H9 (cell line): ENCODE measurements around the gene ROBO1. TPM values are rescaled to one million over a fixed set of nuclear protein-coding genes. Genes with fewer than 3 reads are reported as not detected.

Experiments used
- DNase-seq: peaks from one replicate; pipeline ENCODE4 v3.0.0-alpha.2; 2017
- H2AFZ ChIP-seq: one replicate; pipeline ENCODE4 v1.6.1; 2013; ENCODE audit warnings: mild to moderate bottlenecking, low read length, control low read depth, moderate library complexity
- H2AK5ac ChIP-seq: 2 replicates; pipeline ENCODE4 v1.6.1; 2013; ENCODE audit warnings: low read length, control low read depth, mixed read lengths; ENCODE audit not compliant: insufficient read length
- H2BK120ac ChIP-seq: one replicate; pipeline ENCODE4 v1.6.1; 2013; ENCODE audit warnings: low read depth, mild to moderate bottlenecking, low read length, control low read depth, inconsistent platforms; ENCODE audit not compliant: poor library complexity, severe bottlenecking
- H2BK12ac ChIP-seq: 2 replicates; pipeline ENCODE4 v1.6.1; 2013; ENCODE audit warnings: low read length, control low read depth, mixed read lengths, low read depth; ENCODE audit not compliant: insufficient read length
- H2BK15ac ChIP-seq: 2 replicates; pipeline ENCODE4 v1.6.1; 2013; ENCODE audit warnings: low read depth, low read length, control low read depth
- H2BK20ac ChIP-seq: one replicate; pipeline ENCODE4 v1.6.1; 2013; ENCODE audit warnings: low read depth, mild to moderate bottlenecking, low read length, control low read depth, inconsistent platforms; ENCODE audit not compliant: poor library complexity, severe bottlenecking
- H2BK5ac ChIP-seq: 2 replicates; pipeline ENCODE4 v1.6.1; 2013; ENCODE audit warnings: low read length, control low read depth, mixed read lengths; ENCODE audit not compliant: insufficient read length
- H3K14ac ChIP-seq: 2 replicates; pipeline ENCODE4 v1.6.1; 2013; ENCODE audit warnings: low read length, control low read depth; ENCODE audit not compliant: insufficient read depth
- H3K18ac ChIP-seq: 2 replicates; pipeline ENCODE4 v1.6.1; 2013; ENCODE audit warnings: low read depth, mild to moderate bottlenecking, mixed read lengths, low read length, control low read depth; ENCODE audit not compliant: insufficient read length
- H3K23ac ChIP-seq: 2 replicates; pipeline ENCODE4 v1.6.1; 2013; ENCODE audit warnings: low read length, control low read depth, mixed read lengths, low read depth; ENCODE audit not compliant: insufficient read length
- H3K23me2 ChIP-seq: 2 replicates; pipeline ENCODE4 v1.6.1; 2013; ENCODE audit warnings: low read depth, mild to moderate bottlenecking, mixed read lengths, low read length, control low read depth; ENCODE audit not compliant: insufficient read length, poor library complexity, severe bottlenecking
- H3K27ac ChIP-seq: 2 replicates; pipeline ENCODE4 v1.5.1; 2013; ENCODE audit warnings: low read length, control low read depth, mixed read lengths, low read depth; ENCODE audit not compliant: insufficient read length
- H3K27me3 ChIP-seq: 2 replicates; pipeline ENCODE4 v1.6.1; 2013; ENCODE audit warnings: low read length, control low read depth, inconsistent platforms; ENCODE audit not compliant: insufficient read depth
- H3K4ac ChIP-seq: 2 replicates; pipeline ENCODE4 v1.6.1; 2013; ENCODE audit warnings: low read depth, mild to moderate bottlenecking, control low read depth, inconsistent platforms, low read length, moderate library complexity
- H3K4me1 ChIP-seq: 2 replicates; pipeline ENCODE4 v1.6.1; 2013; ENCODE audit warnings: low read length, control low read depth, inconsistent platforms; ENCODE audit not compliant: insufficient read depth
- H3K4me2 ChIP-seq: 2 replicates; pipeline ENCODE4 v1.6.1; 2013; ENCODE audit warnings: low read length, control low read depth, mixed read lengths; ENCODE audit not compliant: insufficient read length, insufficient read depth
- H3K56ac ChIP-seq: 2 replicates; pipeline ENCODE4 v1.6.1; 2013; ENCODE audit warnings: low read depth, mild to moderate bottlenecking, mixed read lengths, low read length, control low read depth; ENCODE audit not compliant: insufficient read length
- H3K79me1 ChIP-seq: 2 replicates; pipeline ENCODE4 v1.6.1; 2013; ENCODE audit warnings: low read depth, mild to moderate bottlenecking, moderate library complexity, low read length, control low read depth, inconsistent platforms; ENCODE audit not compliant: insufficient read depth, poor library complexity, severe bottlenecking
- H3K79me2 ChIP-seq: 2 replicates; pipeline ENCODE4 v1.6.1; 2013; ENCODE audit warnings: low read length, control low read depth, inconsistent platforms; ENCODE audit not compliant: insufficient read depth
- H3K9ac ChIP-seq: 2 replicates; pipeline ENCODE4 v1.6.1; 2013; ENCODE audit warnings: low read length, control low read depth, mixed read lengths; ENCODE audit not compliant: insufficient read length; ENCODE audit errors: extremely low read depth
- H3K9me3 ChIP-seq: one replicate; pipeline ENCODE4 v1.6.1; 2013; ENCODE audit warnings: low read depth, low read length, inconsistent platforms; ENCODE audit not compliant: control insufficient read depth
- H3T11ph ChIP-seq: one replicate; pipeline ENCODE4 v1.6.1; 2013; ENCODE audit warnings: mild to moderate bottlenecking, low read length, control low read depth, inconsistent platforms
- H4K20me1 ChIP-seq: one replicate; pipeline ENCODE4 v1.6.1; 2013; ENCODE audit not compliant: control insufficient read depth, insufficient read length, insufficient read depth
- H4K5ac ChIP-seq: 2 replicates; pipeline ENCODE4 v1.6.1; 2013; ENCODE audit warnings: low read depth, mild to moderate bottlenecking, mixed read lengths, low read length, control low read depth; ENCODE audit not compliant: insufficient read length
- H4K8ac ChIP-seq: replicated peaks from 2 replicates; pipeline ENCODE4 v1.6.1; 2013; ENCODE audit warnings: low read length, control low read depth, mixed read lengths, low read depth; ENCODE audit not compliant: insufficient read length
- H4K91ac ChIP-seq: 2 replicates; pipeline ENCODE4 v1.6.1; 2013; ENCODE audit warnings: low read depth, mild to moderate bottlenecking, moderate library complexity, mixed read lengths, low read length, control low read depth; ENCODE audit not compliant: insufficient read length
- H3K27ac Mint-ChIP-seq, 3 experiments: 2 replicates in 2 of 3; 3 replicates in 1 of 3; pipeline ENCODE4 v1.8.0; 2020 to 2021; ENCODE audit warnings: mixed read lengths in 3 of 3, mild to moderate bottlenecking in 1 of 3, moderate library complexity in 1 of 3
- H3K27me3 Mint-ChIP-seq: 2 replicates; pipeline ENCODE4 v1.8.0; 2021; ENCODE audit warnings: low read depth, mild to moderate bottlenecking, moderate library complexity, mixed read lengths
- H3K36me3 Mint-ChIP-seq, 3 experiments: 2 replicates in 2 of 3; 3 replicates in 1 of 3; pipeline ENCODE4 v1.8.0; 2020 to 2021; ENCODE audit warnings: low read depth in 3 of 3, mixed read lengths in 3 of 3; ENCODE audit not compliant: insufficient read depth in 1 of 3
- H3K4me1 Mint-ChIP-seq, 2 experiments: 2 replicates each; pipeline ENCODE4 v1.8.0; 2020; ENCODE audit warnings: mixed read lengths in 2 of 2
- H3K4me3 Mint-ChIP-seq, 2 experiments: 2 replicates in 1 of 2; 3 replicates in 1 of 2; pipeline ENCODE4 v1.8.0; 2020 to 2021; ENCODE audit warnings: mild to moderate bottlenecking in 2 of 2, mixed read lengths in 2 of 2, moderate library complexity in 1 of 2
- H3K9me3 Mint-ChIP-seq, 2 experiments: 2 replicates in 1 of 2; 3 replicates in 1 of 2; pipeline ENCODE4 v1.8.0; 2020; ENCODE audit warnings: mild to moderate bottlenecking in 2 of 2, mixed read lengths in 2 of 2, moderate library complexity in 1 of 2
- WGBS: extraction: QIAGEN DNeasy Blood & Tissue Kit; methylation state at CpG from one replicate; pipeline ENCODE4 v1.1.7; 2013; ENCODE audit warnings: missing lambda C conversion rate, low lambda C conversion rate, mixed read lengths; ENCODE audit not compliant: insufficient read length; ENCODE audit errors: extremely low coverage; 5-methylcytosine and 5-hydroxymethylcytosine counted together
- total RNA-seq: library from RNA; stranded (reverse); gene quantifications from 2 replicates; pipeline ENCODE4 v1.2.1, GENCODE V29; 2021
- TF ChIP-seq, protein P1 (sequence below): fragments of 200-600 bp; sonication (generic); conservative IDR thresholded peaks from 3 replicates; pipeline ENCODE4 v1.8.0; 2021; ENCODE audit warnings: antibody characterized with exemption, mild to moderate bottlenecking

ROBO1 gene
- total RNA-seq, 1 experiment from 2014 or later: 62.7 TPM

DNA sequence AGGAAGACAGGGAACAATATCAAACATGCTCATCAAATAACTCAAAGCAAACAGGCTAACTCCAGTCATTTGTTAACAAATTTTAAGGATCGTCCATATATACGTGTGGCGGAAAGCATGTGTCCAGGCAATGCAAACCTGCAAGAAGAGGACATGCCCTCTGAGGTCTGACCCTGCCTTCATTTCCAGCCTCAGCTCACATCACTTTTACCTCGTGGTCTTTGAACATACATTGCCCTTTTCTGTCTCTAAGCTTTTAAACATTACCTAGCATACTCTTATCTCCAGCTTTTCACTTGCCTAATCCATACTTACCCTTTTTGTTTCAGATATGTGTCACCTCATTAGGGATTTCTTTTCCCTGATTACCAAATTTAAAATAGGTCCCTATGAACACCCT is 944.4 kb downstream of the ROBO1 start:
- no peaks in the 10 kb centered on the region for H3K79me2 ChIP-seq
- H4K5ac ChIP-seq: no peak overlapping the region
- no CpG with 5 or more reads among the region's 4 CpGs for WGBS

More for the DNA sequence above, 944.4 kb downstream of the ROBO1 start:
- Mint-ChIP-seq H3K27ac (peak overlapping the region in 1 of 3 experiments; percentile 1; a peak in 2 of 7 replicates), H3K36me3 (peaks cover 0 to 2% (median 1%) of the 10 kb centered on the region in 3 experiments; a peak in 3 of 7 replicates), H3K27me3 (no peaks in the 10 kb centered on the region), H3K9me3 (peaks cover 0 to 4% of the 10 kb centered on the region in 2 experiments; a peak in 2 of 5 replicates), H3K4me1 (no peaks in the 10 kb centered on the region), H3K4me3 (no peak overlapping the region)
- Histone ChIP-seq H3K27me3 (no peaks in the 10 kb centered on the region), H4K8ac (no peak overlapping the region), H3K9ac (no peak overlapping the region), H2BK120ac (no peak overlapping the region), H2BK12ac (no peak overlapping the region), H2AK5ac (no peak overlapping the region), H3K14ac (no peak overlapping the region), H2AFZ (no peak overlapping the region), H3K4me1 (no peaks in the 10 kb centered on the region), H2BK5ac (no peak overlapping the region), H3K27ac (no peak overlapping the region), H3K79me1 (no peaks in the 10 kb centered on the region), H3K23me2 (no peaks in the 10 kb centered on the region), H2BK20ac (no peak overlapping the region), H3T11ph (no peak overlapping the region), H3K4me2 (no peak overlapping the region), H3K9me3 (no peaks in the 10 kb centered on the region), H4K91ac (no peak overlapping the region), H4K20me1 (no peaks in the 10 kb centered on the region), H2BK15ac (no peak overlapping the region), H3K18ac (no peak overlapping the region), H3K23ac (no peak overlapping the region), H3K4ac (no peak overlapping the region), H3K56ac (no peak overlapping the region)
- DNase-seq: no peak
- TF ChIP-seq, protein P1, sequence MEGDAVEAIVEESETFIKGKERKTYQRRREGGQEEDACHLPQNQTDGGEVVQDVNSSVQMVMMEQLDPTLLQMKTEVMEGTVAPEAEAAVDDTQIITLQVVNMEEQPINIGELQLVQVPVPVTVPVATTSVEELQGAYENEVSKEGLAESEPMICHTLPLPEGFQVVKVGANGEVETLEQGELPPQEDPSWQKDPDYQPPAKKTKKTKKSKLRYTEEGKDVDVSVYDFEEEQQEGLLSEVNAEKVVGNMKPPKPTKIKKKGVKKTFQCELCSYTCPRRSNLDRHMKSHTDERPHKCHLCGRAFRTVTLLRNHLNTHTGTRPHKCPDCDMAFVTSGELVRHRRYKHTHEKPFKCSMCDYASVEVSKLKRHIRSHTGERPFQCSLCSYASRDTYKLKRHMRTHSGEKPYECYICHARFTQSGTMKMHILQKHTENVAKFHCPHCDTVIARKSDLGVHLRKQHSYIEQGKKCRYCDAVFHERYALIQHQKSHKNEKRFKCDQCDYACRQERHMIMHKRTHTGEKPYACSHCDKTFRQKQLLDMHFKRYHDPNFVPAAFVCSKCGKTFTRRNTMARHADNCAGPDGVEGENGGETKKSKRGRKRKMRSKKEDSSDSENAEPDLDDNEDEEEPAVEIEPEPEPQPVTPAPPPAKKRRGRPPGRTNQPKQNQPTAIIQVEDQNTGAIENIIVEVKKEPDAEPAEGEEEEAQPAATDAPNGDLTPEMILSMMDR: no peak
